GM21528 (cell line): Measurements from ENCODE around the gene FAM120AOS.

Experiments
- ATAC-seq: cut with Tn5 transposase; IDR thresholded peaks from one replicate; pipeline ENCODE4 v1.9.1; 2021; ENCODE audit warnings: mild to moderate bottlenecking, moderate library complexity; ENCODE audit not compliant: unreplicated experiment, low FRiP score

The FAM120AOS gene

DNA sequence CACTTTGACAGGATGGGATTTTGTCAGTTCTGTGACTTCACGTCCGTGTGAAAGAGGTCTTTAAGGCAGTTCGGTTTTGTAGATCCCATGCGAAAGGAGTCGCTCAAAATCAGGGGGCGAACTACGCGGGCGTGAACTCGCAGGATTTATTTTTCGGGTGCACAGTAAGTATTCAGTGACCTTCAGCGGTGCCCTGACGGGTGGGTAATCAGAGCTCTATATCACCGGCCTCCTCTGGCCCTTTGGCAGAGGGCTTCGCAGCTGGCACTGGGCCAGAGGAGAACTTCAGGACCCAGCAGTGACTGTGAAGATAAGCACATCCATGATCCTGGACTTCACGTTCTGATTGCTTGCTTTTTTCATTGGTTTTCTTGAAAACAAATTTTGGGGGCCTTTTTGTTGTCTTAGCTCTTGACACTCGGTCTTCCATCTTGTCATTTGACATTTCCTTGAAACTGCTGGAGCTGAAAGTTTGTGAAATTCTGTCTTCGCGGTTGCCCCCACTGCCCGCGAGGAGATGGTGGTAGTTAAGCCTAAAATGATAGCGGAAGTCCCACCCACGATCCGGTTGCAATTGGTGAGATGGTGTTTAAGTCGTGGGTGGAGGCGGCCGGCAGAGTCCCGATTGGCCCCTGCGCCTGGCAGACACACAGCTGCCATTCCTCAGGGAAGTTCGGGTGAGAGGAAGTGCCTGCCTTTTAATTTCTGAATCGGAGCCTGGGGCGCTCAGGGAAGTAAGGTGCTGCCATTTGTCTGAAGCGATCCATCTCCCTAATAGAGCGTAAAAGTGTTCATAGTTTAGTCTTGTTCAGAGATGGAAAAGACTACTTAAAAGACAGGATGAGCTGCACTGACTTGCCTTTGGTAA is at the start of gene FAM120AOS:
Gene FAM120AOS (minus strand): TSS at position 535 of the 868 bp plus-strand sequence. CDS start 872 bp downstream, outside the sequence.
- ATAC-seq = peak; percentile 51

DNA sequence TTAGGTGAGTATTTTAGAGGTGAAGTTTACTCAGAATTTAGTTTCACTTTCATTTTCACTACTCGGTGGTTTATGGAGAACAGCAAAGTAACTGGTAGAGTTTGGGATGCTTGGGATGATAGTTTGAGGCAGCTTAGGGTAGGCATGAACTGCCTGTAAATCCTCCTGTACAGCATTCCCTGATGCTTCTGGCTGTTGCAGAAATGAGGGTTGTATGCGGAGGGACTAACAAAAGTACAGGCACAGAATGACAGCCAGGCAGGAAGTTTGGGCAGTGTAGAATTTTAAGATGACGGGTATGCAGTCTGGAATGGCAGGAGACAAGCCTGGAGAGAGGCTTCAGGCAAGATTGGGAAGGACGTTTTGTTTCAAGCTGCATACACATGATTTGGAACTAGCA is 48.0 kb upstream of the FAM120AOS start:
- no peak for ATAC-seq

DNA sequence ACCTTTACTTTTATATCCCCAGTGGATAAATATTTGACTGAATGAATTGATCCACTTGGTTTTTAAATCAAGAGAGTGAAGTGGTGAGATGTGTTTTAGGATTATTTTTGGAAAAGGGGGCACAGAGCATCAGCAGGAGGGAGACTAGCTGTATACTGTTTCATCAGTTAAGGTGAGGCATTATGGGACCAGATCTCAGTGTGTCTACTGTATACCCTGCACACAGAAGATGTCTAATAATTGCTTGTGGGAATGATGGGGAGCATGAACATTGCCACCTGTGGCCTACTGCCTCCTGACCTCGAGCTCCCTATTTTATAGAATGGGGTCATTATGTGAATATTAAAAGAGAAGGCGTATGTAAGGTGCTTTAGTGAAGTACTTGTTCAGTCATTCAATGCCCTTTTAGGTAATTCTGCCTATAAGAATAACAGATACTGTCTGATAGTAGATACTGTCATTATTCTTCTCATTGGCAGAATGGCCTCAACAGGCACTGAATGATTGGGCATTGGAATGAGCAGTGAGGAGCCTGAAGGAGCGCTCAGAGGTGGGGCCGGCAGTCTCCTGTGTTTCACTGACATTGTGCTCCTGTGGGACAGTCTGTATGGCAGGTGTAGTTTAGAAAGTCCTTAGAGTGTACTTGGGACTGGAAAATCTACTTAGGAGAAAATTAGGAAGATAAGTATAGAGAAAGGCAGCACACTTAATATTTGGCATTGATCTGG is 47.4 kb upstream of the FAM120AOS start:
- no peak for ATAC-seq

DNA sequence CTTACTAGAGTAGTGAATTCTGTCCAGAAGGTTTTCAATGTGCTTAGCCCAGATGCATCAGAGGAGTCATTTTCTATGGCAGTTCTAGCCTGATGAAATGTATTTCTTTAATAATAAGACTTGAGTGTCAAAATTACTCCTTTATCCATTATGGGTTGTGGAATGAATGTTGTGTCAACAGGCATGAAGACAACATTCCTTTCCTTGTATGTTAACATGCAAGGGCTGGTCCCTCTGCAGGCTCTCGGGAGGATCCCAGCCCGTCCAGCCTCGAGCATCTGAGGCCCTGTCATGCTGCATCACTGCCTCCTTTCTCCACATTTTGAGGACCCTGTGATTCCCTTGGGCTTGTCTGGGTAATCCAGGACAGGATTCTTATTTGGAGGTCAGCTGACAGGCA is 42.9 kb upstream of the FAM120AOS start:
- no peak for ATAC-seq

DNA sequence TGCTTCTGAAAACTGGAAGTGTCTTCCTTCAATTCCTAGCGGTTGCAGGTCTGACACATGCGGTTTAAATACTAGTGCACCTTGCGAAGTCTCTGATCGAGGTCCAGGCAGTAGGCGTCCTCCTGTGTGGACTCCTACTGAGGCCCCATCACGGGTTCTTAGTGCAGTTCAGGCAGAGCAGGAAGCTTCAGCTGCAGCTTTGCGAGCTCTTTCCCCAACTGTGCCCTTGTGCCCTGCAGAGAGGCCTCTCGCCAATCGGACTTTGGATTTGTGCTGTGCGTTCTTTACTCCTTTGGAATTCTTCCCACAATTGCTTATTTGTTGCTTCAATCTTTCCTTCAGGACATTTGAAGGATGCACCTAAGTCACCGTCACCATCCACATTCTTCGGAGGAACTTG is 40.6 kb upstream of the FAM120AOS start:
- ATAC-seq = no peak

DNA sequence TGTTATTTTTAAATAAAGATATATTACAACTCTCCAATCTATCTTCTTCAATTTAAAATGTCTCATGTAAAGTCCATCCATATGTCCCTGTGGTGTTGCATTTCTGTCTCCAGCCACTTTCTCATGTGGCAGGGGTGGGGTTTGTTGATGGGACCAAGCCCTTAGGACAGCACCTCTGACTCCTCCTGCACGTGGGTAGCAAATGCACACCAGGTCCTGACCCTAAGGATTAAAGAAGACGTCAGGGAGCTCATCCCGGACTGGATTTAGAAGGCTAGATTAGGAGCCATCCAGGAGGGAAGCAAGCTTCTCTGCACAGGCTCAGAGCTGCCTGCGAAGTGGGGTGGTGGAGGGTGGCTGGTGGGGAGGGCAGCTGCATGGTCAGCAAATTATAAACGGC is 38.9 kb upstream of the FAM120AOS start:
- no peak for ATAC-seq

DNA sequence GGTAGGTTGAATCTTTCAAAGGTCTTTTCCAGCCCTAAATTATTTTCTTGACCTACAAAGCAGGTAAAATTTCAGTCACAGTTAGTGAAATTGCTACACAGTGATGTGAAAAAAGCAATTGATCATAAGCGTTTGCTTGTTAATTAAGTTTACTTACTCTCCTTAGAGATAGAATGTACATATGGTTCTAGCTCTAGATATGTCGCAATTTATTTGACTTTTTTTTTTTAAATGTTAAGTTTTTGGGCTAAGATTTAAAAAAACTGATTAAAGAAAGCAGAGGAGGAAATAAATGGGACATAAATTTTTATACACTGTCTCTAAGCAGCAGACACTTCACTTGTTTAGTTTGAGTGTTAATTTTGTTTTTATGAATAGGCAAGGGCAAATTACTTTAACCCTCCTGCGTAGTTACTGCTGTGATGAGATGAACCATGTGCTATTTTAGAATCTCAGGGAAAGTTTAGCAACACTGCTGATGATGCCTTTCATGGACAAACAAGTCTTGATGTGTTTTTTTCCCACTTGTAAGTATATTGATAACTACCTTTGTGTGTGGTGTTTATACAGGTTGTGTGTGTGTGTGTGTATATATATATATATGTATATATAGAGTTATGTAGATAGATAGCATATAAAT is 38.3 kb upstream of the FAM120AOS start:
- ATAC-seq = no peak

DNA sequence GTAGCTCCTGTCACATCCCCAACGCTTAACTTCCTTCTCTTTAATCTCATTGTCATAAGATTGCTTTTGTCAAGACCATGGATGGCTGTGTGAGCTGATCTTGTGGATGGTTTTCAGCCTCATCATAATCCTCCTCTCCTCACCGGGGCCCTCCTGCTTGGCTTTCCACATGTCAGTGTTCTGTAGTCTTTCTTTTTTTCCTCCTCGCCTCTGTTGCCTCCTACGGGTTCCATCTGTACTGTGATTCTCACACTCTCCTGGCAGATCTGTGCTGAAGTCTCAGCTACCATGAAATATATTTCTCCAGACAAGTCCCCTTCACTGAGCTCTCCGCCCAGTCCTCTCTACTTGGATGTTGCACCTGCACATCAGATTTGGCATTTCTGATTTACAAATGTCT is 34.9 kb upstream of the FAM120AOS start:
- ATAC-seq = no peak

DNA sequence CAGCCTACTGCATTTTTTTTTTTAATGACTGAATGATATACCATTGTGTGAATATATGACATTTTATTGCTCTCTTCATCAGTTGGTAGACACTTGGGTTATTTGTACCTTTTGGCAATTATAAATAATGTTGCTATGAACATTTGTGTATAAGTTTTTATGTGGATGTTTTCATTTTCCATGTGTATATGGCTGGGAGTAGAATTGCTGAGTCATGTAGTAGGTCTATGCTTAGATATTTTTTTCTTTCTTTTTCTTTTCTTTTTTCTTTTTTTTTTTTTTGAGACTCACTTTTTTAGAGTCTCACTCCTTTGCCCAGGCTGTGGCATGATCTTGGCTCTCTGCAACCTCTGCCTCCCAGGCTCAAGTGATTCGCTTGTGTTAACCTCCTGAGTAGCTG is 32.9 kb upstream of the FAM120AOS start:
- ATAC-seq = no peak

DNA sequence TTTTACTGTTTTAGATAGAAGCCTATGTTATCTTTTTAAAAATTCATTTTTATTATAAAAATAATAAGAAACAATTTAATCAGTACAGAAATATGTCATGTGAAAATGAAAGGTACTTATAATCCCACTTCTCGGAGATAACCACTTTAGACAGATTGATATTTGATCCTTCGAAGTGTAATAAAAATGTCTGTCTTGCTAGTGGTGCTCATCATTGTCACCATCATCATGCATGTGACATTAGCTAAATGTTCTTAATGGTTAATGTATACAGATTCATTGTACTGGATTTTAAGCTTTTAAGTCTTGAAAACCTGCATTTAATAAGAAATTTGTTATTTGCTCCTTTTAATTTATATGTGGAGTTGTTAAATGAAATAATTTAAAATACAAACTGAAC is 30.1 kb upstream of the FAM120AOS start:
- no peak for ATAC-seq

DNA sequence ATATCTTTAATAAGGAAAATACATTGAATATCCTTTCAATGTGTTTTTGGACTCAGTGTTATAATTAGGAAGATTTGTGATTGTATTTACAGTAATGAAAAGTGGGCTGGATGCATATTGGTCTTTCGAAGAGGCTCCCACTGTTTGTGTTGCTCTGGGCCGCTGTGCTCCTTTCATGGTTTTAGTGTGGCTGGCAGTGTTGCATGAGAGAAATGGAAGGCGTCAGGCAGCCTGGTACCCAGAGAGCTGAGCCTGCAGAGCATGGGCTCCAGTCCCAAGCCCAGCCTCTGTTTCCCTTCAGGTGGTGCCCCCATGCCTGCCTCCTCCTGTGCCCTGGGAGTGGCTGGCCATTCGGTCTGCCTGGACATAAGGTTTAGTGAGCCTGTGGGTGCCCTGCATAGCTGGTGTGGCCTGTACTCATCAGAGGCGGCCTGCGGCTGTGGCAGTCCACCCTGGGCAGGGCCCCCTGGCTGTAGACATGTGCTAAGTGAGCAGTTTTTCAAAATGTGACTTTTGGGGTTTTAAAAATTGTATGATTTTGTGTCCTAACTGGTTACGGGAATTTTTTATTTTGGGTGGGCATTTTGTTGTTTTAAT is 27.4 kb upstream of the FAM120AOS start:
- no peak for ATAC-seq

DNA sequence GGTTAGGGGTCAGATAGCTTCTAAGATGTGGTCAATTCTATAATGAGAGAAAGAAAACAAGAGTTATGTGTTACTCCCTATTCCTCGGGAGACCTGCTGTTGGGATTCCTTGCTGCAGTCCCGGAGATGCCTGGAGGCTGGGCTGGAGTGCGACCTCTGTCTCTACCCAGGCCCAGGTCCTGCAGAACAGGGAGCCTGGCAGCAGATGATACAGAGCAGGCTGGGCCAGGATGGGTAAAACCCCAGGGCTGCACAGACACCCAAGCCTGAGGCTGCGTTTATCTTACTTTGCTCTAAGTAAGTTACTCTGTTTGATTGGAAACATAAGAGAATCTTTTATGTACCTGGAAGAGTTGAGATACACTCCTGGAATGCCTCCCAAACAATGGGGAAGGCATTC is 26.9 kb upstream of the FAM120AOS start:
- no peak for ATAC-seq

DNA sequence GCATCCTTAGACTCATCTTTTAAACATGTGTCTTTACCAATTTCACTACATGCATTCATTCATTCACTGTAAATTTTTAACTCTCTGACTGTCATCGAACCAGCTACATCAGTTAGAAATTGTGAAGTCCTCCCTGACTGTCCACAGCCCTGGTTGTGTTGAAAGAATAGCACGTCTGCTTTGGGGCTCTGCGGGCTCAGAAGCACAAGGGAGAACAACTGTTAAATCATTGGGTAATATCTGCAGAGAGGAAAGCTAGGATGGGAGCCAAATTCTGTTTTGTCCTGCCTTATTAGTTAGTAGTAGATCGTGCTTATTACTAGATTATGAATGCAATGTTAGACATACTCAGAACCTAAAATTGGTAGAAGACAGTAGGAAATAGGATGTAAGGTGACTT is 26.3 kb upstream of the FAM120AOS start:
- no peak for ATAC-seq

DNA sequence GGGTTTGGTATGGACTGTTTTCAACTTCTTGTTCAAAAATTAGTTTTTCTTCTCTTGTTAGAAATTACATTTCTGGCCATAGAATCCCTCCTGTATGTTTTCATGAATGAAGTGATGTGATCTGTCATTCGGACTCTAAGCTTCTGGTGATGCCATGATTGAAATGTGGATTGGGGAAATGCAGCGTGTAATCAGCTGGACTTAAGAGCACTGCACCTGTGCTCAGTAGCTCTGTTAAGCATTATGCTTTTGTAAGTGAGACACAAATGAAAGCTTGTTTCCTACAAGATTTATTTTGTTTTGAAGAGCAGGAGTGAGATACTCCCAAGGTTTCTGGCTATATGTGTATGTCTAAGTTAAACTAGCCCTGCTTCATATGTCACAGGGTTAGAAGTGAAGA is 24.0 kb upstream of the FAM120AOS start:
- ATAC-seq = no peak

DNA sequence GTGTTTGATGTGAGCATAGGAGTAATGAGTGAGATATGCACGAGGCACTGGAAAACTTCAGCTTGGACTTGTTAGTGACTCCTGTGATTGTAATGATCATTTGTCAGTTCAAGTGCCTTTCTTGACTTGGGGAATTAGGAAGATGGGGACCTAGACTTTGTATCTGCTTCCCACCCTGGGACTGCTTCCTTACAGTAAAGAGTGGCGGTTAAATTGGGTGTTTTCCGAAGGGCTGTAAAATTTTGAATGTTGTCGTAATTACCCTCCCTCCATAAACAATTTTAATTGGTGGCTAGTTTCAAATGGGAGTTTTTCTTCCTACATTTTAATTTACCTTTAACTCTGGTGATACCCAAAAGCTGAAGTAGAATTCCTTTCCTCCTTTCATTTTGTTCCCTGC is 23.5 kb upstream of the FAM120AOS start:
- ATAC-seq = no peak

DNA sequence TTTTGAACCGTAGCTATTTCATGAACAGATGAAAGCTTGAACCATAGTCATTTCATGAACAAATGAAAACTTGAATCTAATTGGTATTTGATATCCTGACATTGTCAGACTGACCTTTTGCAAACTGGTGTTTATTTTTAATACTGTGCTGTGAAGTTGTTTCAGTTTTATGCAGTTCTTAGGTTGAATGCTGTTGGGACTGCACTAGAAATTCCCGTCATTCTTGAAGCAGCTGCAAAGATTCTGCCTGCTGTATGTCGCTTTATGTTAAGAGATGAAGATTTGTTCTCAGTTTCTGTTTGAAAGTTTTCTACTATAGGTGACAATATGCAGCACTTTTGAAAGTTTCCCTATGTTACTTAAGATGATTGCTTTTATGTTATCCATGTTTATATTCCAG is 22.5 kb upstream of the FAM120AOS start:
- no peak for ATAC-seq

DNA sequence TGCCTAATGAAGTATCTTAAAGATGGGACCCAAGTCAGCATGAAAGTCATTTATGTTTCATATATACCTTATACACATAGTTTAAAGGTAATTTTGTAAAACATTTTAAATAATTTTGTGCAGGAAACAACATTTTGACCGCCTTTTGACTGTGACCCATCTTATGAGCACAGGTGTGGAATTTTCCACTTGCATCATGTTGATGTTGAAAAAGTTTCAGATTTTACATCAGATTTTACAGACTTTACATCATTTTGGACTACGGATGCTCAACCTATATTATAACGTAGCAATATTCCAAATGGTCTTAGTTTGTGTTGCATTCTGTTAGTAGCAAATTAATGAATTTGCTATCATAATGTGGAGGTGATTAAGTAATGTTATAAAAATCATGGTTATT is 21.7 kb upstream of the FAM120AOS start:
- no peak for ATAC-seq

DNA sequence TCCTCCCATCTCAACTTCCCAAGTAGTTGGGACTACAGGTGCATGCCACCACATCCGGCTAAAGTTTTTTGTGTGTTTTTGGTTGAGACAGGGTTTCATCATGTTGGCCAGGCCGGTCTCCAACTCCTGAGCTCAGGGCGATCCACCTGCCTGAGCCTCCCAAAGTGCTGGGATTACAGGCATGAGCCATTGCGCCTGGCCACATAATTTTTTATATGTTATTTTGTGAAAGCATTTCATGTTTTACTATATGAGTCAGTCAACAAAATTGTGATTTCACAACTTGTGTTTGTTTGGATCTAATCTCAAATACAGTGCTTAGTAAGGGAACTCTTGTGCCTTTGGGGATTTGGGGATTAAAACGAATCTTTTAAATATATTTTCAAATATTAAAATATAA is 20.0 kb upstream of the FAM120AOS start:
- ATAC-seq = no peak

DNA sequence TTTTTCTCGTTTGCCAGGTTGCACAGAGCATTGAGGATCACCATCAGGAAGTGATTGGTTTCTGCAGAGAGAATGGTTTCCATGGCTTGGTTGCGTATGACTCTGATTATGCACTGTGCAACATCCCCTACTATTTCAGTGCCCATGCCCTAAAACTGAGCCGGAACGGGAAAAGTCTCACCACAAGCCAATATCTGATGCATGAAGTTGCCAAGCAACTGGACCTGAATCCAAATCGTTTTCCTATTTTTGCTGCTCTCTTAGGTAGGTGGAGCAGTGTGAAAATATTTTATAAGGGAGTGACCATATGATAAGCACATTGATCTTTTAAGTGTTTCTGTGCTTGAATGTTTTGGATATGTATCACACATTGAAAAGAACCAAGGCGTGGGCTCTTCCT is 17.7 kb upstream of the FAM120AOS start:
- ATAC-seq = no peak

DNA sequence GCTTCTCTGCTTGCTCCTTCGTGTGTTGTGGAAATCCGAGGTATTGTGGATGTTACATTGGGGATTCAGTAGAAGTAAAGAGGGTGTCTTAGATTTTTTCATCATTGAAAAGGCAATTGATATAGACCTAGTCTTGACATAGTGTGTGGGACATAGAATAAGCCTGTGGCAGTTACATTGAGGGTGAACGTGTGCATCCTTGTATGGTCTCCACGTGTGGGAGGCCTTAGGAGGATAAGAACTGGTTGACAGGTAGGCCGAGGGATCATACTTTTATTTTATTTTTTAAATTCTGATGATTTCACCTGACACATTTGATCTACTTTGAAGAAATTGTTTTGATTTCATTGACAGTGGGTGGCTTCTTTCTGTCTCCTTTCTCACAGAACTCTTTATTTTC is 17.0 kb upstream of the FAM120AOS start:
- ATAC-seq = no peak
